A549 (cell line): ENCODE results near the gene F10. TPM values are rescaled to one million over a fixed set of nuclear protein-coding genes. Genes with fewer than 3 reads are reported as not detected.

Experiments
- ATAC-seq, 2 experiments: fragments of 200-7000 bp in 1 of 2; fragments of >200 bp in 1 of 2; cut with Nextera tagmentation in 1 of 2; cut with Tn5 transposase in 1 of 2; 3 replicates each; pipeline versions ENCODE4 v1.8.0 to v1.9.1; 2018 to 2020; ENCODE audit warnings: mild to moderate bottlenecking in 1 of 2, moderate library complexity in 1 of 2
- CTCF ChIA-PET: fragments of 300-600 bp; sonication (Branson Sonifier 250); formaldehyde crosslinking; extraction: SDS; loops from one replicate; lab custom pipeline; 2021; ENCODE audit warnings: antibody characterized with exemption, inconsistent platforms; lab: Yijun Ruan, JAX
- POLR2A ChIA-PET: fragments of 350-600 bp; formaldehyde crosslinking; extraction: SDS; loops from one replicate; lab custom pipeline; 2021; ENCODE audit warnings: antibody characterized with exemption, inconsistent platforms; lab: Yijun Ruan, JAX
- DNase-seq, 2 experiments: peaks; one replicate each; pipeline versions ENCODE4 v3.0.0 to v3.0.0-alpha.2; 2011 to 2016; ENCODE audit warnings: low read depth in 1 of 2, low spot score in 1 of 2
- FAIRE-seq: peaks from 2 replicates; lab custom pipeline; 2011; peaks lifted over from hg19 to GRCh38; lab: Jason Lieb, UNC
- H3K27ac ChIP-seq, 2 experiments: fragments of >200 bp; sonication (Bioruptor Twin); formaldehyde crosslinking; 3 replicates each; pipeline ENCODE4 v1.5.1; 2016 to 2017
- H3K4me1 ChIP-seq: fragments of >200 bp; sonication (Bioruptor Twin); formaldehyde crosslinking; 3 replicates; pipeline ENCODE4 v1.6.1; 2016
- H3K4me2 ChIP-seq: fragments of >200 bp; sonication (Bioruptor Twin); formaldehyde crosslinking; 3 replicates; pipeline ENCODE4 v1.6.1; 2016
- H3K4me3 ChIP-seq: fragments of >200 bp; sonication (Bioruptor Twin); formaldehyde crosslinking; 3 replicates; pipeline ENCODE4 v1.5.1; 2016
- H3K9me3 ChIP-seq: fragments of >200 bp; sonication (Bioruptor Twin); formaldehyde crosslinking; 3 replicates; pipeline ENCODE4 v1.6.1; 2016
- BCL3 ChIP-seq: fragments of >200 bp; sonication (Bioruptor Twin); formaldehyde crosslinking; IDR thresholded peaks from 3 replicates; pipeline ENCODE4 v1.6.1; 2016
- BHLHE40 ChIP-seq: IDR thresholded peaks from 2 replicates; pipeline ENCODE4 v1.6.1; 2012; ENCODE audit warnings: low read depth, low read length, inconsistent platforms
- CBX2 ChIP-seq: fragments of 200-600 bp; sonication (generic); IDR thresholded peaks from 2 replicates; pipeline ENCODE4 v1.6.1; 2016; ENCODE audit warnings: low read depth, mild to moderate bottlenecking, borderline replicate concordance
- CBX8 ChIP-seq: fragments of 200-600 bp; sonication (generic); IDR thresholded peaks from 2 replicates; pipeline ENCODE4 v1.6.1; 2016
- CEBPB ChIP-seq, 2 experiments: fragments of >200 bp in 1 of 2; sonication (Bioruptor Twin) in 1 of 2; formaldehyde crosslinking in 1 of 2; IDR thresholded peaks; 2 replicates each; pipeline ENCODE4 v1.6.1; 2012 to 2016
- CHD2 ChIP-seq: fragments of 150-350 bp; IDR thresholded peaks from 2 replicates; pipeline ENCODE4 v1.6.1; 2014; ENCODE audit warnings: low read length; ENCODE audit not compliant: partially characterized antibody
- EHF ChIP-seq: fragments of 250-450 bp; sonication (Bioruptor Pico); IDR thresholded peaks from 2 replicates; pipeline ENCODE4 v1.5.0; 2020; ENCODE audit warnings: mild to moderate bottlenecking
- FOXS1 ChIP-seq: fragments of 250-450 bp; sonication (Bioruptor Pico); IDR thresholded peaks from 2 replicates; pipeline ENCODE4 v1.5.0; 2020; ENCODE audit warnings: mild to moderate bottlenecking, moderate library complexity
- HDAC2 ChIP-seq: fragments of 200-600 bp; sonication (generic); IDR thresholded peaks from 2 replicates; pipeline ENCODE4 v1.6.1; 2016
- HEYL ChIP-seq: fragments of 250-450 bp; sonication (Bioruptor Pico); IDR thresholded peaks from 2 replicates; pipeline ENCODE4 v1.8.0; 2021; ENCODE audit warnings: mild to moderate bottlenecking, moderate library complexity
- HMGXB4 ChIP-seq: fragments of 250-450 bp; sonication (Bioruptor Pico); IDR thresholded peaks from 2 replicates; pipeline ENCODE4 v1.5.0; 2021; ENCODE audit warnings: mild to moderate bottlenecking, moderate library complexity, borderline replicate concordance
- HOXA7 ChIP-seq: fragments of 250-450 bp; sonication (Bioruptor Pico); IDR thresholded peaks from 2 replicates; pipeline ENCODE4 v1.5.0; 2020; ENCODE audit warnings: mild to moderate bottlenecking, moderate library complexity
- HOXB13 ChIP-seq: fragments of 250-450 bp; sonication (Bioruptor Pico); IDR thresholded peaks from 2 replicates; pipeline ENCODE4 v1.5.0; 2020; ENCODE audit warnings: low read depth, mild to moderate bottlenecking, moderate library complexity
- HOXB5 ChIP-seq: fragments of 250-450 bp; sonication (Bioruptor Pico); IDR thresholded peaks from 2 replicates; pipeline ENCODE4 v1.5.0; 2020; ENCODE audit warnings: mild to moderate bottlenecking, moderate library complexity
- KDM1A ChIP-seq: fragments of 200-600 bp; sonication (generic); IDR thresholded peaks from 2 replicates; pipeline ENCODE4 v1.6.1; 2016; ENCODE audit warnings: low read depth, mild to moderate bottlenecking
- KDM5A ChIP-seq: fragments of 200-600 bp; sonication (generic); IDR thresholded peaks from 2 replicates; pipeline ENCODE4 v1.6.1; 2016; ENCODE audit warnings: antibody characterized with exemption, mild to moderate bottlenecking
- MAFK ChIP-seq: fragments of 450-650 bp; IDR thresholded peaks from 2 replicates; pipeline ENCODE4 v1.6.1; 2014; ENCODE audit not compliant: partially characterized antibody
- MYC ChIP-seq: IDR thresholded peaks from 2 replicates; pipeline ENCODE4 v1.6.1; 2012; ENCODE audit warnings: mild to moderate bottlenecking, inconsistent platforms, low read length, improper control_type of control experiment, borderline replicate concordance
- NR3C1 ChIP-seq: fragments of >200 bp; sonication (Bioruptor Twin); formaldehyde crosslinking; IDR thresholded peaks from 3 replicates; pipeline ENCODE4 v1.6.1; 2017
- POLR2A ChIP-seq: IDR thresholded peaks from 2 replicates; pipeline ENCODE4 v1.6.1; 2012; ENCODE audit warnings: mild to moderate bottlenecking, low read length
- RCOR1 ChIP-seq: fragments of 150-350 bp; IDR thresholded peaks from 2 replicates; pipeline ENCODE4 v1.6.1; 2014; ENCODE audit warnings: antibody characterized with exemption, low read length, low read depth
- REST ChIP-seq: fragments of 200-600 bp; sonication (generic); IDR thresholded peaks from 2 replicates; pipeline ENCODE4 v1.6.1; 2016; ENCODE audit warnings: antibody characterized with exemption, mild to moderate bottlenecking, moderate library complexity
- RFX5 ChIP-seq: fragments of 450-650 bp; IDR thresholded peaks from 2 replicates; pipeline ENCODE4 v1.7.1; 2014; ENCODE audit warnings: antibody characterized with exemption, mild to moderate bottlenecking, moderate library complexity
- RNF2 ChIP-seq: fragments of 200-600 bp; sonication (generic); IDR thresholded peaks from 2 replicates; pipeline ENCODE4 v1.6.1; 2016; ENCODE audit warnings: low read depth, mild to moderate bottlenecking, antibody characterized with exemption, moderate library complexity, borderline replicate concordance
- TP53 ChIP-seq: fragments of 250-450 bp; sonication (Bioruptor Pico); IDR thresholded peaks from 2 replicates; pipeline ENCODE4 v1.5.0; 2021; ENCODE audit warnings: mild to moderate bottlenecking, moderate library complexity
- USF2 ChIP-seq: fragments of 450-650 bp; IDR thresholded peaks from 2 replicates; pipeline ENCODE4 v1.6.1; 2014; ENCODE audit warnings: antibody characterized with exemption
- ZSCAN20 ChIP-seq: fragments of 250-450 bp; sonication (Bioruptor Pico); IDR thresholded peaks from 2 replicates; pipeline ENCODE4 v1.8.0; 2022; ENCODE audit warnings: mild to moderate bottlenecking, moderate library complexity
- WGBS: methylation state at CpG from one replicate; pipeline ENCODE4 v1.1.6; 2017; ENCODE audit errors: missing lambda C conversion rate; 5-methylcytosine and 5-hydroxymethylcytosine counted together
- polyA plus RNA-seq, 4 experiments: library from polyadenylated mRNA; depleted of rRNA in 3 of 4; stranded (reverse); fragments of >200 nt; fragmentation: RNase III in 1 of 4; extraction: RNeasy Plus Mini Kit Qiagen cat#74134 plus additional on column Dnase treatment in 1 of 4; gene quantifications; 2 replicates in 3 of 4; 3 replicates in 1 of 4; pipeline ENCODE4 v1.2.3, GENCODE V29; 2011 to 2017
- TF ChIP-seq, protein P1 (sequence below): IDR thresholded peaks from 2 replicates; pipeline ENCODE4 v1.6.1; 2012; ENCODE audit warnings: low read depth, borderline replicate concordance

The F10 gene
- polyA plus RNA-seq, 2 of the 4 experiments (the other 2 are of a cell fraction): 0.32 TPM; not detected in 1

DNA sequence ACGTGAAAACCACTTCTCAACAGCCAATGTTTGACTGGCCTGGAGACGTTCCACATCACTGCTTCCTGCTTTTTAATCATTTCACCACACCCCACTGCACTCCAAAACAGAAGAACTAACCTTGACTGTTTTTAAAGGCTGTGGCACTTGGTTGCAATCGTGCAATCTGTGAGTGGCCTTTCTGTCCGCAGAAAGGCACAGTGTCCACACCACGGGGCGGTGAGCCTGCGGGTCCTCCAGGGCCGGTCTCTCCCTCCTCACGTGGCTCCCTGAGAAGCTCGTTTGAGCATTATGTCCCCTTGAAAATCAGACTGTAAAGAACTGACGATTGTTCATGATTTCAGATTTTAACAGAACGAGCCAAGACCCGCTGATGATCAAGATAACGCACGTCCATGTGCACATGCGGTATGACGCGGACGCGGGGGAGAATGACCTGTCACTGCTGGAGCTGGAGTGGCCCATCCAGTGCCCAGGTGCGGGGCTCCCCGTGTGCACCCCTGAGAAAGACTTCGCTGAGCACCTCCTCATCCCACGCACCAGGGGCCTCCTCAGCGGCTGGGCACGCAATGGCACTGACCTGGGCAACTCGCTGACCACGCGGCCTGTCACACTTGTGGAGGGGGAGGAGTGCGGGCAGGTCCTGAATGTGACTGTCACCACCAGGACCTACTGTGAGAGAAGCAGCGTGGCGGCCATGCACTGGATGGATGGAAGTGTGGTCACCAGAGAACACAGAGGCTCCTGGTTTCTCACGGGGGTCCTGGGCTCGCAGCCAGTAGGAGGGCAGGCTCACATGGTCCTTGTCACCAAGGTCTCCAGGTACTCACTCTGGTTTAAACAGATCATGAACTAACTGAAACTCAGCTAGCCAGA lies 48.9 kb downstream of the F10 start:
- Histone ChIP-seq H3K27ac (no peak overlapping the region), H3K4me3 (no peak overlapping the region), H3K4me2 (no peak overlapping the region), H3K9me3 (no peaks in the 10 kb centered on the region), H3K4me1 (no peaks in the 10 kb centered on the region)
- 94% methylated on average over 22 of the region's 34 CpGs for WGBS
- ChIA-PET POLR2A (no interaction called here), CTCF (no interaction called here)
- no peak for DNase-seq
- no peak for TF ChIP-seq MYC
- no peak for TF ChIP-seq CHD2
- no peak for TF ChIP-seq KDM5A
- no peak for TF ChIP-seq CBX2
- TF ChIP-seq HDAC2: no peak
- no peak for TF ChIP-seq RFX5
- no peak for TF ChIP-seq ZSCAN20
- TF ChIP-seq REST: no peak
- no peak for TF ChIP-seq BHLHE40
- TF ChIP-seq MAFK: no peak
- no peak for TF ChIP-seq HOXB13 (CRISPR knock-in tag)
- TF ChIP-seq USF2: no peak
- TF ChIP-seq KDM1A: no peak
- TF ChIP-seq TP53: no peak
- no peak for TF ChIP-seq RCOR1
- no peak for TF ChIP-seq CBX8
- TF ChIP-seq HOXB5: no peak
- no peak for TF ChIP-seq NR3C1
- TF ChIP-seq HOXA7 (CRISPR knock-in tag): no peak
- ATAC-seq: no peak
- FAIRE-seq: no peak

GRCh38 chr13:113172419-113172926 lies 49.9 kb downstream of the F10 start:
- Histone ChIP-seq H3K9me3 (no peaks in the 10 kb centered on the region), H3K4me1 (no peaks in the 10 kb centered on the region), H3K27ac (no peak overlapping the region), H3K4me3 (no peak overlapping the region), H3K4me2 (no peak overlapping the region)
- FAIRE-seq (no peak), DNase-seq (no peak), ATAC-seq (no peak)
- ChIA-PET CTCF (interaction anchor here (1.2 kb wide), 1 partner anchor 16 kb away, joined by 3 read pairs; no protein-coding TSS in a partner anchor), POLR2A (no interaction called here)
- no peak for TF ChIP-seq HEYL (CRISPR knock-in tag)
- no peak for TF ChIP-seq HOXB13 (CRISPR knock-in tag)
- TF ChIP-seq POLR2A: no peak
- 98% methylated on average over 10 of the region's 13 CpGs for WGBS

GRCh38 chr13:113176280-113176679 lies 53.7 kb downstream of the F10 start:
- Histone ChIP-seq H3K9me3 (no peaks in the 10 kb centered on the region), H3K4me2 (no peak overlapping the region), H3K27ac (no peak overlapping the region), H3K4me3 (no peak overlapping the region), H3K4me1 (0 out of 3 replicates have a peak, but pooled peaks cover 5% of the 10 kb centered on the region)
- no peak for DNase-seq
- WGBS: 74% methylated on average over 5 of the region's 5 CpGs
- ChIA-PET POLR2A (interaction anchor here (0.6 kb wide), 1 partner anchor 184 kb away, joined by 3 read pairs; no protein-coding TSS in a partner anchor), CTCF (no interaction called here)
- FAIRE-seq: no peak
- ATAC-seq: peak in 1 of 2 experiments; percentile 58; a peak in 1 of 6 replicates
- TF ChIP-seq CEBPB (IDR thresholded peaks at IDR 0.05): no peak
- no peak for TF ChIP-seq RNF2
- TF ChIP-seq FOXS1 (CRISPR knock-in tag): no peak
- no peak for TF ChIP-seq HOXB5
- TF ChIP-seq HDAC2: no peak
- no peak for TF ChIP-seq BCL3
- no peak for TF ChIP-seq EHF
- TF ChIP-seq POLR2A: no peak
- TF ChIP-seq, protein P1, sequence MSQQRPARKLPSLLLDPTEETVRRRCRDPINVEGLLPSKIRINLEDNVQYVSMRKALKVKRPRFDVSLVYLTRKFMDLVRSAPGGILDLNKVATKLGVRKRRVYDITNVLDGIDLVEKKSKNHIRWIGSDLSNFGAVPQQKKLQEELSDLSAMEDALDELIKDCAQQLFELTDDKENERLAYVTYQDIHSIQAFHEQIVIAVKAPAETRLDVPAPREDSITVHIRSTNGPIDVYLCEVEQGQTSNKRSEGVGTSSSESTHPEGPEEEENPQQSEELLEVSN: no peak
- TF ChIP-seq HMGXB4: no peak
